ENCODE data around the gene PEPD. TPM values are rescaled to one million over a fixed set of nuclear protein-coding genes. Genes with fewer than 3 reads are reported as not detected.

Gene PEPD
- total RNA-seq, 1 experiment from 2014 or later: 40.5 TPM

DNA sequence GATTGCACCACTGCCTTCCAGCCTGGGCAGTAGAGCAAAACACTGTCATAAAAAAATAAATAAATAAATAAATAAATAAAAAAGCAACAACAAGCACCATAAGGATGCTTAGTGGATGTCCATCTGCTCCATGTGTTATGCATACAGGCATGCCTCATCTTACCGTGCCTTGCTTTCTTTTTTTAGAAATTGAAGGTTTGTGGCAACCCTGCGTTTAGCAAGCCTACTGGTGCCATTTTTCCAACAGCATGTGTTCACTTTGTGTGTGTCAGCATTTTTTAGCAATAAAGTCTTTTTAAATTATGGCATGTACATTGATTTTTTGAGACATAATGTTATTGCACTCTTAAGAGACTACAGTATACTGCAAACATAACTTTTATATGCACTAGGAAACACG, 68.3 kb downstream of the PEPD start:
- H3K4me3 ChIP-seq (replicated peaks in 1 of 2; ENCODE audit: low read depth in 1 of 2, low read length in 2 of 2): no peak overlapping the region
- no peak for DNase-seq (ENCODE audit: low read depth, low spot score)
- no peaks in the 10 kb centered on the region for H3K27me3 ChIP-seq (ENCODE audit: insufficient read depth, low read length)
- H3K79me2 ChIP-seq (ENCODE audit: insufficient read depth, low read length): no peaks in the 10 kb centered on the region
- ATAC-seq: no peak
- ChIA-PET RAD21 (ENCODE audit: low non-redundant PET in 1 of 2, low total read pairs in 2 of 2, uncharacterized antibody in 2 of 2, unreplicated experiment in 2 of 2) (no interaction called here), CTCF (no interaction called here), POLR2A (no interaction called here)
- no peak overlapping the region for H3K4me2 ChIP-seq (ENCODE audit: low read length)
- BruUV-seq (replicated peaks): no TSS peak
- no peak overlapping the region for H2AFZ ChIP-seq (ENCODE audit: low read depth, low read length, poor library complexity, severe bottlenecking)
- no peak overlapping the region for H3K9ac ChIP-seq (ENCODE audit: low read length)
- H3K4me1 ChIP-seq (ENCODE audit: control insufficient read depth in 1 of 2, insufficient read depth in 2 of 2, low read length in 2 of 2): no peaks in the 10 kb centered on the region
- no peak for TF ChIP-seq JUND (IDR thresholded peaks at IDR 0.05)
- TF ChIP-seq SP1 (IDR thresholded peaks at IDR 0.05; ENCODE audit: low read depth): no peak
- TF ChIP-seq EZH2 (IDR thresholded peaks at IDR 0.05): no peak
- TF ChIP-seq SIN3A (IDR thresholded peaks at IDR 0.05; ENCODE audit: low read depth): no peak
- TF ChIP-seq CEBPB (IDR thresholded peaks at IDR 0.05; ENCODE audit: low read depth): no peak
- TF ChIP-seq, protein P1, sequence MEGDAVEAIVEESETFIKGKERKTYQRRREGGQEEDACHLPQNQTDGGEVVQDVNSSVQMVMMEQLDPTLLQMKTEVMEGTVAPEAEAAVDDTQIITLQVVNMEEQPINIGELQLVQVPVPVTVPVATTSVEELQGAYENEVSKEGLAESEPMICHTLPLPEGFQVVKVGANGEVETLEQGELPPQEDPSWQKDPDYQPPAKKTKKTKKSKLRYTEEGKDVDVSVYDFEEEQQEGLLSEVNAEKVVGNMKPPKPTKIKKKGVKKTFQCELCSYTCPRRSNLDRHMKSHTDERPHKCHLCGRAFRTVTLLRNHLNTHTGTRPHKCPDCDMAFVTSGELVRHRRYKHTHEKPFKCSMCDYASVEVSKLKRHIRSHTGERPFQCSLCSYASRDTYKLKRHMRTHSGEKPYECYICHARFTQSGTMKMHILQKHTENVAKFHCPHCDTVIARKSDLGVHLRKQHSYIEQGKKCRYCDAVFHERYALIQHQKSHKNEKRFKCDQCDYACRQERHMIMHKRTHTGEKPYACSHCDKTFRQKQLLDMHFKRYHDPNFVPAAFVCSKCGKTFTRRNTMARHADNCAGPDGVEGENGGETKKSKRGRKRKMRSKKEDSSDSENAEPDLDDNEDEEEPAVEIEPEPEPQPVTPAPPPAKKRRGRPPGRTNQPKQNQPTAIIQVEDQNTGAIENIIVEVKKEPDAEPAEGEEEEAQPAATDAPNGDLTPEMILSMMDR (IDR thresholded peaks at IDR 0.05 in 2 of 3, conservative IDR thresholded peaks at IDR 0.05 in 1 of 3; ENCODE audit: borderline replicate concordance in 1 of 3, insufficient read depth in 1 of 3, low read depth in 2 of 3, low read length in 2 of 3): no peak
- no peak for TF ChIP-seq YY1 (IDR thresholded peaks at IDR 0.05; ENCODE audit: extremely low read depth, insufficient replicate concordance, low read depth, low read length)
- TF ChIP-seq POLR2A (IDR thresholded peaks at IDR 0.05; ENCODE audit: borderline replicate concordance, extremely low read depth, insufficient read depth, insufficient read length): no peak
- TF ChIP-seq CBX3 (IDR thresholded peaks at IDR 0.05; ENCODE audit: low read depth): no peak
- TF ChIP-seq REST (IDR thresholded peaks at IDR 0.05; ENCODE audit: low read depth): no peak
- no peak for TF ChIP-seq EZH2phosphoT487 (IDR thresholded peaks at IDR 0.05; ENCODE audit: borderline replicate concordance)
- TF ChIP-seq FOSL1 (IDR thresholded peaks at IDR 0.05; ENCODE audit: low read depth): no peak
- TF ChIP-seq ELF1 (IDR thresholded peaks at IDR 0.05; ENCODE audit: borderline replicate concordance, low read depth): no peak
- no peak for TF ChIP-seq ZBTB33 (IDR thresholded peaks at IDR 0.05; ENCODE audit: extremely low read depth, insufficient replicate concordance, low read length)
- H3K9me2 ChIP-seq (ENCODE audit: insufficient read depth): no peaks in the 10 kb centered on the region
- H3K27ac ChIP-seq (ENCODE audit: low read depth, low read length): no peak overlapping the region
- no peaks in the 10 kb centered on the region for H4K20me1 ChIP-seq (ENCODE audit: insufficient read depth)
- intact Hi-C loops (cut with micrococcal nuclease): no loop called here
- H3K36me3 ChIP-seq (ENCODE audit: control insufficient read depth in 1 of 2, insufficient read depth in 2 of 2, low read length in 2 of 2): no peaks in the 10 kb centered on the region
- H3K9me3 ChIP-seq (ENCODE audit: control insufficient read depth in 1 of 2, insufficient read depth in 1 of 2, low read depth in 1 of 2, low read length in 2 of 2): no peaks in the 10 kb centered on the region

Measured in HCT116 (cell line).